ENCODE results near the gene RAD18. TPM values are rescaled to one million over a fixed set of nuclear protein-coding genes. Genes with fewer than 3 reads are reported as not detected.

The RAD18 gene
- total RNA-seq, 2 donors from 2014 or later: 12.2 to 15.6 TPM

DNA sequence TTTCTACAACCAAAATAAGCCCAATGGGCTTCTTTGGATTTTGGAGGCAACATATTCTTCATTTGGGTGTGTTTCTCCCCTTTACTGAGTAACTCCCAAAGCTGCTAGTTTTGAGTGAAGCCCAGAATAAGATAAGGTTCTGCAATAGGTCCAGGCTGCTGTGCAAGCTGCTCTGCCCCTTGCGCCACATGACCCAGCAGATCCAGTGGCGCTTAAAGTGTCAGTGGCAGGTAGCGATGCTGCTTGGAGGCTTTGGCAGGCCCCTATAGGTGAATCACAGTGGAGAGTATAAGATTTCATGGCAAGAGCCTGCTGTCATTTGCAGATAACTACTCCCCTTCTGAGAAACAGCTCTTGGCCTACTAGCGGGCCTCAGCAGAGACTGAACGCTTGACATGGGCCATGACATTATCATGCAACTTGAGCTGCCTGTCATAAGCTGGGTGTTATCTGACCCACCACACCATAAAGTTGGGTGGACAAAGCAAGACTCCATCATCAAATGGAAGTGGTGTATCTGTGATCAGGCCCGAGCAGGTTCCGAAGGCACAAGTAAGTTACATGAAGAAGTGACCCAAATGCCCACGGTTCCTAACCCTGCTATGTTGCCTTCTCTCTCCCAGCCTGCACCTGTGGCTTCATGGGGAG, 105.4 kb downstream of the RAD18 start:
- H3K4me3 ChIP-seq: no peak overlapping the region
- DNase-seq (ENCODE audit: low spot score): no peak

DNA sequence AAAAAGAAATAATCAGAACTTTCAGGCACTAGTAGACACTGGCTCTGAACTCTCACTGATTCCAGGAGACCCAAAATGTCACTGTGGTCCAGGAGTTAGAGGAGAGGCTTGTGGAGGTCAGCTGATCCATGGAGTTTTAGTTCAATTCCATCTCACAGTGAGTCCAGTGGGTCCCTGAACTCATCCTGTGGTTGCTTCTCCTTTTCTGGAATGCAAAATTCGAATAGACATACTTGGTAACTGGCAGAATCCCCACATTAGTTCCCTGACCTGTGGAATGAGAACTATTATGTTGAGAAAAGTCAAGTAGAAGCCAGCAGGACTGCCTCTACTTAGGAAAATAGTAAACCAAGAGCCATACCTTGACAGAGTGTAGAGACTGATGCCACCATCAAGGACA, 106.6 kb downstream of the RAD18 start:
- DNase-seq (ENCODE audit: low spot score): no peak
- H3K36me3 ChIP-seq: no peaks in the 10 kb centered on the region
- 73% methylated on average over 1 of the region's 1 CpG for WGBS
- H3K4me3 ChIP-seq: no peak overlapping the region
- intact Hi-C loops (cut with DNase I): no loop called here
- TF ChIP-seq, protein P1, sequence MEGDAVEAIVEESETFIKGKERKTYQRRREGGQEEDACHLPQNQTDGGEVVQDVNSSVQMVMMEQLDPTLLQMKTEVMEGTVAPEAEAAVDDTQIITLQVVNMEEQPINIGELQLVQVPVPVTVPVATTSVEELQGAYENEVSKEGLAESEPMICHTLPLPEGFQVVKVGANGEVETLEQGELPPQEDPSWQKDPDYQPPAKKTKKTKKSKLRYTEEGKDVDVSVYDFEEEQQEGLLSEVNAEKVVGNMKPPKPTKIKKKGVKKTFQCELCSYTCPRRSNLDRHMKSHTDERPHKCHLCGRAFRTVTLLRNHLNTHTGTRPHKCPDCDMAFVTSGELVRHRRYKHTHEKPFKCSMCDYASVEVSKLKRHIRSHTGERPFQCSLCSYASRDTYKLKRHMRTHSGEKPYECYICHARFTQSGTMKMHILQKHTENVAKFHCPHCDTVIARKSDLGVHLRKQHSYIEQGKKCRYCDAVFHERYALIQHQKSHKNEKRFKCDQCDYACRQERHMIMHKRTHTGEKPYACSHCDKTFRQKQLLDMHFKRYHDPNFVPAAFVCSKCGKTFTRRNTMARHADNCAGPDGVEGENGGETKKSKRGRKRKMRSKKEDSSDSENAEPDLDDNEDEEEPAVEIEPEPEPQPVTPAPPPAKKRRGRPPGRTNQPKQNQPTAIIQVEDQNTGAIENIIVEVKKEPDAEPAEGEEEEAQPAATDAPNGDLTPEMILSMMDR (IDR thresholded peaks at IDR 0.05): no peak
- TF ChIP-seq POLR2A (IDR thresholded peaks at IDR 0.05) (no peak), POLR2AphosphoS5 (IDR thresholded peaks at IDR 0.05) (no peak)
- no peaks in the 10 kb centered on the region for H3K9me3 ChIP-seq
- H3K27me3 ChIP-seq (replicated peaks; ENCODE audit: insufficient read depth): no peaks in the 10 kb centered on the region
- H3K4me1 ChIP-seq (replicated peaks): no peaks in the 10 kb centered on the region
- H3K27ac ChIP-seq: no peak overlapping the region

More for the DNA sequence above, 105.4 kb downstream of the RAD18 start:
- 92% methylated on average over 8 of the region's 8 CpGs for WGBS
- Histone ChIP-seq H3K36me3 (no peaks in the 10 kb centered on the region), H3K27me3 (replicated peaks; ENCODE audit: insufficient read depth) (no peaks in the 10 kb centered on the region), H3K27ac (no peak overlapping the region), H3K4me1 (replicated peaks) (no peaks in the 10 kb centered on the region), H3K9me3 (no peaks in the 10 kb centered on the region)
- intact Hi-C loops (cut with DNase I): no loop called here
- no peak for TF ChIP-seq POLR2AphosphoS5 (IDR thresholded peaks at IDR 0.05)
- TF ChIP-seq POLR2A (IDR thresholded peaks at IDR 0.05): no peak
- TF ChIP-seq, protein P1 (IDR thresholded peaks at IDR 0.05): no peak

DNA sequence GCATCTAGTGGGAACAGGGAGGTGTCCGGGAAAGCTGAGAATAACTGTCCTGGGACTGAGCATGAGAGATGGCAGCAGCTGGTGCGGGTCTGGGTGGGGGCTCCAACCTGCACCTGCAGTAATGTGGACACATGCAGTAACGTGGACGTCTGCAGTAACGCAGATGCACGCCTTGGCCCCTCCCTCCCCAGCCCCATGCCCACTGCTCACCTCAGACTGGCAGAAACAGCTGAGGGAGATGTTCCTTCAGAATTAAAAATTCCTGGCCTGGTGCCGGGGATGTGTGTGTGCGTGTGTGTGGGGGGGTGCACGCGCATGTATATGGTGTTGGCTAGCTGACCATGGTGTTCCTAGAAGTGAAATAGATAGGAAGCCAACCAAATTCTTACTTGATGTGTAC, 107.2 kb downstream of the RAD18 start:
- Histone ChIP-seq H3K27ac (no peak overlapping the region), H3K4me3 (no peak overlapping the region), H3K27me3 (replicated peaks; ENCODE audit: insufficient read depth) (no peaks in the 10 kb centered on the region), H3K4me1 (replicated peaks) (no peaks in the 10 kb centered on the region), H3K9me3 (no peaks in the 10 kb centered on the region), H3K36me3 (no peaks in the 10 kb centered on the region)
- intact Hi-C loops (cut with DNase I): no loop called here
- no peak for DNase-seq (ENCODE audit: low spot score)
- 92% methylated on average over 10 of the region's 10 CpGs for WGBS
- TF ChIP-seq POLR2A (IDR thresholded peaks at IDR 0.05) (no peak), POLR2AphosphoS5 (IDR thresholded peaks at IDR 0.05) (no peak)
- TF ChIP-seq, protein P1 (IDR thresholded peaks at IDR 0.05): no peak

DNA sequence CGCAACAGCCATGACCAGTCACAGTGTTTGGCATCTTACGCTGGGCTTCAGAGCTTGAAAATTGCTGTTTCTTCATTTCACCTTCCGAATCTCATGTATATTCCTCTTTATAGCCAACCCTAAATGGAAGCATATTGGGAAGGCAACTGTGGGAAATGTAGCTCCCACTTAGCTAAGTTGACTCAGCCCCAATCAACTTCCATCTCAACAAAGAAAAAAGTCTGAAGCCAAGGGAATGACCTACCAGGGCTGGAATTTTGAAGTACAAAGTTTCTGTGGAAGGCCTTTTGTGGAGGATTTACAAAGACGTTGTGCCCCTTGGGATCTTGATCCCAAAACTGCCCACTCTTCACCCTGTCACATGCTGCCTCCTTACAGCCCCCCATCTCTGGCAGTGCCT, 108.6 kb downstream of the RAD18 start:
- DNase-seq (ENCODE audit: low spot score): no peak
- Histone ChIP-seq H3K9me3 (no peaks in the 10 kb centered on the region), H3K27ac (no peak overlapping the region), H3K4me3 (no peak overlapping the region), H3K36me3 (no peaks in the 10 kb centered on the region), H3K4me1 (replicated peaks) (no peaks in the 10 kb centered on the region), H3K27me3 (replicated peaks; ENCODE audit: insufficient read depth) (no peaks in the 10 kb centered on the region)
- WGBS: 91% methylated on average over 4 of the region's 4 CpGs
- intact Hi-C loops (cut with DNase I): no loop called here
- no peak for TF ChIP-seq POLR2AphosphoS5 (IDR thresholded peaks at IDR 0.05)
- TF ChIP-seq POLR2A (IDR thresholded peaks at IDR 0.05): no peak
- TF ChIP-seq, protein P1 (IDR thresholded peaks at IDR 0.05): no peak

DNA sequence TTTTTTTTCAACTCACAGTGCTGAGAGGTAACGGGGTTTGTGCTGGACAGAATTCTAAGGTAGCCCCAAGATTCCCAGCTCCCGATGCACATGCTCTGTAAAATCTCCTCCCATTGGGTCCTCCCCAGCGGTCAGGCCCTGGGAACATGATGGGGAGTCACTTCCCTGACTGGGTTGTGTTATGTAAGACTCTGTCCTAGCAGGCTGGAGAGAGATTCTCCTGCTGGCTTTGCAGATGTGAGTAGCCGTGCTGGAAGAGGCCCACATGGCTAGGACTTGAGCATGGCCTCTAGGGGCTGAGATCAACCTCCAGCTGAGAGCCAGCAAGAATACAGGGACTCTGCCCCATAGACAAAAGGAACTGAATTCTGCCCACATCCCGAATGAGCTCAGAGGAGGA, 110.2 kb downstream of the RAD18 start:
- no peak for TF ChIP-seq POLR2AphosphoS5 (IDR thresholded peaks at IDR 0.05)
- no peak for TF ChIP-seq POLR2A (IDR thresholded peaks at IDR 0.05)
- TF ChIP-seq, protein P1 (IDR thresholded peaks at IDR 0.05): no peak
- WGBS: 90% methylated on average over 5 of the region's 5 CpGs
- Histone ChIP-seq H3K4me1 (replicated peaks) (no peaks in the 10 kb centered on the region), H3K27me3 (replicated peaks; ENCODE audit: insufficient read depth) (no peaks in the 10 kb centered on the region), H3K9me3 (no peaks in the 10 kb centered on the region), H3K36me3 (no peaks in the 10 kb centered on the region), H3K27ac (no peak overlapping the region), H3K4me3 (no peak overlapping the region)
- intact Hi-C loops (cut with DNase I): no loop called here
- DNase-seq (ENCODE audit: low spot score): no peak
